SK-N-SH treated with all-trans-retinoic acid at 6 μM for 48 hours (cell line): ENCODE results near the gene TMEM114.

ENCODE experiments used
- ATAC-seq: fragments of 200-7000 bp; cut with Tn5 transposase; 3 replicates; pipeline ENCODE4 v1.9.1; 2020; ENCODE audit warnings: mild to moderate bottlenecking, moderate library complexity
- ARNTL ChIP-seq: fragments of 450-650 bp; formaldehyde crosslinking; IDR thresholded peaks from 2 replicates; pipeline ENCODE4 v1.5.0; 2020; ENCODE audit warnings: low read depth, mild to moderate bottlenecking, moderate library complexity, borderline replicate concordance
- CREB5 ChIP-seq: fragments of 250-450 bp; sonication (Bioruptor Pico); IDR thresholded peaks from 2 replicates; pipeline ENCODE4 v1.5.1; 2020; ENCODE audit warnings: low read depth, mild to moderate bottlenecking, moderate library complexity
- CSDC2 ChIP-seq: fragments of 250-450 bp; sonication (Bioruptor Pico); IDR thresholded peaks from 2 replicates; pipeline ENCODE4 v1.5.0; 2020; ENCODE audit warnings: mild to moderate bottlenecking, moderate library complexity
- CSRNP3 ChIP-seq: fragments of 250-450 bp; sonication (Bioruptor Pico); IDR thresholded peaks from 2 replicates; pipeline ENCODE4 v1.5.1; 2021; ENCODE audit warnings: mild to moderate bottlenecking, moderate library complexity
- ESRRG ChIP-seq: fragments of 250-450 bp; sonication (Bioruptor Pico); IDR thresholded peaks from 2 replicates; pipeline ENCODE4 v1.6.1; 2021; ENCODE audit warnings: mild to moderate bottlenecking
- GLIS3 ChIP-seq: fragments of 250-450 bp; sonication (Bioruptor Pico); IDR thresholded peaks from 2 replicates; pipeline ENCODE4 v1.5.0; 2020; ENCODE audit warnings: mild to moderate bottlenecking, moderate library complexity
- ISL1 ChIP-seq: fragments of 250-450 bp; sonication (Bioruptor Pico); IDR thresholded peaks from 2 replicates; pipeline ENCODE4 v2.1.2; 2022; ENCODE audit warnings: mild to moderate bottlenecking, moderate library complexity
- OSR1 ChIP-seq: fragments of 250-450 bp; sonication (Bioruptor Pico); IDR thresholded peaks from 2 replicates; pipeline ENCODE4 v1.8.0; 2022; ENCODE audit warnings: moderate library complexity, mild to moderate bottlenecking, inconsistent platforms
- PATZ1 ChIP-seq: fragments of 250-450 bp; sonication (Bioruptor Pico); IDR thresholded peaks from 2 replicates; pipeline ENCODE4 v1.8.0; 2020; ENCODE audit warnings: mild to moderate bottlenecking, moderate library complexity, borderline replicate concordance
- POU6F1 ChIP-seq: fragments of 250-450 bp; sonication (Bioruptor Pico); IDR thresholded peaks from 2 replicates; pipeline ENCODE4 v1.8.0; 2021; ENCODE audit warnings: low read depth, mild to moderate bottlenecking, moderate library complexity, borderline replicate concordance
- PPARA ChIP-seq: fragments of 250-450 bp; sonication (Bioruptor Pico); IDR thresholded peaks from 2 replicates; pipeline ENCODE4 v1.5.0; 2020; ENCODE audit warnings: mild to moderate bottlenecking, borderline replicate concordance
- RARB ChIP-seq: fragments of 250-450 bp; sonication (Bioruptor Pico); IDR thresholded peaks from 2 replicates; pipeline ENCODE4 v1.8.0; 2021; ENCODE audit warnings: mild to moderate bottlenecking, moderate library complexity
- SNAI2 ChIP-seq: fragments of 250-450 bp; sonication (Bioruptor Pico); IDR thresholded peaks from 2 replicates; pipeline ENCODE4 v1.5.0; 2020; ENCODE audit warnings: mild to moderate bottlenecking, moderate library complexity
- TCF4 ChIP-seq: fragments of 250-450 bp; sonication (Bioruptor Pico); IDR thresholded peaks from 2 replicates; pipeline ENCODE4 v1.8.0; 2021; ENCODE audit warnings: mild to moderate bottlenecking, moderate library complexity, borderline replicate concordance
- TSHZ2 ChIP-seq: fragments of 250-450 bp; sonication (Bioruptor Pico); IDR thresholded peaks from 2 replicates; pipeline ENCODE4 v1.5.0; 2020; ENCODE audit warnings: mild to moderate bottlenecking, moderate library complexity
- ZFP3 ChIP-seq: fragments of 250-450 bp; sonication (Bioruptor Pico); IDR thresholded peaks from 2 replicates; pipeline ENCODE4 v1.5.0; 2020; ENCODE audit warnings: mild to moderate bottlenecking, moderate library complexity
- ZNF565 ChIP-seq: fragments of 450-650 bp; formaldehyde crosslinking; conservative IDR thresholded peaks from 2 replicates; pipeline ENCODE4 v1.5.0; 2020; ENCODE audit warnings: low read depth, mild to moderate bottlenecking, moderate library complexity
- ZNF70 ChIP-seq: fragments of 450-650 bp; formaldehyde crosslinking; IDR thresholded peaks from 2 replicates; pipeline ENCODE4 v1.5.0; 2020; ENCODE audit warnings: mild to moderate bottlenecking, moderate library complexity
- ZNF8 ChIP-seq: fragments of 450-650 bp; formaldehyde crosslinking; IDR thresholded peaks from 2 replicates; pipeline ENCODE4 v1.5.0; 2020; ENCODE audit warnings: mild to moderate bottlenecking, moderate library complexity

The TMEM114 gene

GRCh38 chr16:8621222-8621571 is 30.9 kb upstream of the TMEM114 start (continued):
- TF ChIP-seq TSHZ2 (CRISPR knock-in tag) = no peak

- ATAC-seq = no peak
- TF ChIP-seq RARB = no peak
- TF ChIP-seq ZNF8 = no peak
- TF ChIP-seq ARNTL (CRISPR knock-in tag) = no peak
- no peak for TF ChIP-seq ZNF70
- TF ChIP-seq CSRNP3 (CRISPR knock-in tag) = no peak
- TF ChIP-seq, all 23 proteins: peak for 0
Observed at GRCh38 chr16:8620535-8620934, 30.2 kb upstream of the TMEM114 start.

GRCh38 chr16:8619671-8620370 is 29.5 kb upstream of the TMEM114 start:
- ATAC-seq = no peak
- TF ChIP-seq PPARA (CRISPR knock-in tag) (no peak), ISL1 (no peak), GLIS3 (CRISPR knock-in tag) (no peak), RARB (no peak), ZNF565 (CRISPR knock-in tag) (no peak), OSR1 (CRISPR knock-in tag) (no peak), CREB5 (CRISPR knock-in tag) (no peak), ESRRG (CRISPR knock-in tag) (no peak), SNAI2 (CRISPR knock-in tag) (no peak), TSHZ2 (CRISPR knock-in tag) (no peak), ZNF70 (no peak), PATZ1 (no peak), ZFP3 (CRISPR knock-in tag) (no peak), TCF4 (CRISPR knock-in tag) (no peak), CSRNP3 (CRISPR knock-in tag) (no peak), POU6F1 (no peak), CSDC2 (CRISPR knock-in tag) (no peak), ARNTL (CRISPR knock-in tag) (no peak)
